GM18907 (cell line): ENCODE data around the gene FCMR.
A peak's percentile ranks its signal among the peaks of the same experiment; 100 is the strongest.
"Not testable (repeated sequence)": the region's sequence is repeated elsewhere in the genome, so short reads cannot be mapped to it uniquely, and the experiment has no call there.

Experiments used
- ATAC-seq: cut with Tn5 transposase; IDR thresholded peaks from one replicate; pipeline ENCODE4 v1.9.1; 2021; ENCODE audit warnings: mild to moderate bottlenecking, moderate library complexity; ENCODE audit not compliant: unreplicated experiment

FCMR gene

DNA sequence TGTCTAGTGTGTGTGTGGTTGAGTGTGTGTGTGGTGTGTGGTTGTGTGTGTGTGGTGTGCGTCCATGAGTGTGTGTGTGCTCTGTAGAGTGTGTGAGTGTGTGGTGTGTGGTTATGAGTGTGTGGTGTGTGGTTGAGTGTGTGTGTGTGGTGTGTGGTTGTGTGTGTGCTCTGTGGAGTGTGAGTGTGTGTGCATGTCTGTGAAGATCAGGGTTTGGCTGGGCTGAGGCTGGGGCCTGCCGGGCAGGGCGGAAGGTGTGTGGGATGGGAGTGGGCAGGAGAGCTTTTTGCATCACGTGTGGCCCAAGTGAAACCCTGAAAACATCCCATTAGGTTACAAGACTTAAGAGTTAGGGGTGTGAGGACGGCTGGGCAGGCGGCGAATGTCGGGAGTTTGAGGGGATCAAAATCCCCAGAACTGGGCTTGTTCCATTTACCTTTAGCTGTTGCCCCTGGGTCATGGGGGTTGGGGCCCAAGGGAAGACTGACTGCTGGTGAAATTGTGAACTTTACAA, 2.9 kb upstream of the FCMR start:
- peak; percentile 20 for ATAC-seq

DNA sequence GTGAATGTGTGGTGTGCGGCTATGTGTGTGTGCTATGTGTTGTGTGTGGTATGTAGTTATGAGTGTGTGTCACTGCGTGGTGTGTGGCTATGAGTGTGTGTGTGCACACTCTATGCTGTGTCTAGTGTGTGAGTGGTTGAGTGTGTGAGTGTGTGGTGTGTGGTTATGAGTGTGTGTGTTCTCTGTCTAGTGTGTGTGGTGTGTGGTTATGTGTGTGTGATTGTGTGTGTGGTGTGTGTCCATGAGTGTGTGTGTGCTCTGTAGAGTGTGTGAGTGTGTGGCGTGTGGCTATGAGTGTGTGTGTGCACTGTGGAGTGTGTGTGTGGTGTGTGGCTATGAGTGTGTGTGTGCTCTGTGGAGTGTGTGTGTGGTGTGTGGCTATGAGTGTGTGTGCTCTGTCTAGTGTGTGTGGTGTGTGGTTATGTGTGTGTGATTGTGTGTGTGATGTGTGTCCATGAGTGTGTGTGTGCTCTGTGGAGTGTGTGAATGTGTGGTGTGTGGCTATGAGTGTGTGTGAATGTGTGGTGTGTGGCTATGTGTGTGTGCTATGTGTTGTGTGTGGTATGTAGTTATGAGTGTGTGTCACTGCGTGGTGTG, 2.3 kb upstream of the FCMR start:
- ATAC-seq = not testable (repeated sequence)

DNA sequence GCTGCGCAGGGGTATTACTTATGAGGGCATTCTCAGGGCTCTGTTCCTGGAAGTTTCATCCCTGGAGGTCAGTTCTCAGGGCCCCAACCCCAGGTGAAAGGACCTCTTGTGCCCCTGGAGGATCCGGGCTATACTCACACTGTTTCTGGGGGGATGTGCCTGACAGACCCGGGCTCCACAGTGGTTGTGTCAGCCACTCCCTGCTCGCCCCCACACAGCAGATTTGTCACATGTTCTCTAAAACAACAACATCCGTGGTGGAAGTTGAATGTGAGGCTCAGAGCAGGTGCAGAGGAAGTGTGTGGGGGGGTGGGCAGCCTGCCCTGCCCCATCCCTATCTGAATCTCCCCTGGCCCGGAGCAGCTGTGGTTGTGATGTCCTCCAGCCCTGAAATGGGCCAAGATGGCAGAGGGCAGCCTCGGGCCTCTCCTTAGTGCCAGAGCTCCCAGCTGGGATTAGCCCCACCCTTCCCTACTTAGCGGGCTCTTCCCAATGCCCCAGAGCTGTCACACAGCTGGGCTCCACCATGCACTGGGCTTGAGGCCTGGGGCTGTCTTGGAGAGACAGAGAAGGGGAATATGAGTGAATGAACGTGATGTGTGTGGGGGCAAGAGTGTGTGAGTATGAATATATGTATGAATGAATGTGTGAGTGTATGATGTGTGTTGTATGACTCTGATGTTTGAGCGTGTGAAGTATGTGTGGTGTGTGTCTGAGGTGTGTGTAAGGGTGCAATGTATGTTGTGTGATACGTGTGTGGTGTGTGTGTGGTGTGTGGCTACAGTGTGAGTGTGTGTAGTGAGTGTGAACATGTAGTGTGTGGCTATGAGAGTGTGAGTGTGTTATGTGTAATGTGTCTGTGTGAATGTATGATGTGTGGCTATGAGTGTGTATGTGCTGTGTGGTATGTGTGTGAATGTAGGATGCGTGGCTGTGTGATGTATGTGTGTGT, 1.5 kb upstream of the FCMR start:
- peak; percentile 57 for ATAC-seq

DNA sequence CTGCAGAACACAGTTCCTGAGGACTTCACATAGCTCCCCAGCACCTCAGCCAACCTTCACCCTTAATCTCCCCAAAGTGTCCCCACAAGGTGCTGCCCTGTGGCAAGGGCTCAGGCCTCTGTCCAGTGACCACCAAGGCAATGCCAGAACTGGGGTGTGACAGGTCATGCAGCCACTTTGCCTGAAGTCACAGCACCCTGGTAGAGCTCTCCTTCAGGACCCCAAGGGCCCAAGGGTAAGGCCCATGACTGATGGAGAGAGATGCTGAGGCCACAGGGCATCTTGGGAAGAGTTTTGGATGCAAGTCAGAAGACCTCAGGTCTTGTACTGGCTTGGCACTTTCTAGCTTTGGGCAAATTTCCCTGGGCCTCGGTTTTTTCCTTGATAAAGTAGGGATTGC, 783 bp upstream of the FCMR start:
- ATAC-seq = no peak

DNA sequence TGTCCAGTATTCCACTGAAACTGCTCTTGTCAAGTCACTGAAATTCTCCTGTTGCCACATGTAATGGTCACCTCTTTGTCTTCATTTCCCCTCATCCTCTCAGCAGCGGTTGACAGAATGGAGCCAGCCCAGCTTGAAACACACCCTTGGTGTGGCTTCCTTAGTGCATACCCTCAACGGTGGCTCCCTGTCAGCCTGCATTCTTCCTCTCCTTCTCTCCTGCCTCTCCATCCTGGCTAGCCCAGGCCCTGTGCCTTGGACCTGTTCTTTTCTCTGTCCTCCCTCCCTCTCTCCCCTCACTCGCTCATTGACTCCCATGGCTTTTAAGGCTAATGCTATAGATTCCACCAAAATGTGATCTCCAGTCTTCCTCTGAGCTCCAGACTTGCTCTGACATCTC, 3.7 kb downstream of the FCMR start:
- no peak for ATAC-seq

DNA sequence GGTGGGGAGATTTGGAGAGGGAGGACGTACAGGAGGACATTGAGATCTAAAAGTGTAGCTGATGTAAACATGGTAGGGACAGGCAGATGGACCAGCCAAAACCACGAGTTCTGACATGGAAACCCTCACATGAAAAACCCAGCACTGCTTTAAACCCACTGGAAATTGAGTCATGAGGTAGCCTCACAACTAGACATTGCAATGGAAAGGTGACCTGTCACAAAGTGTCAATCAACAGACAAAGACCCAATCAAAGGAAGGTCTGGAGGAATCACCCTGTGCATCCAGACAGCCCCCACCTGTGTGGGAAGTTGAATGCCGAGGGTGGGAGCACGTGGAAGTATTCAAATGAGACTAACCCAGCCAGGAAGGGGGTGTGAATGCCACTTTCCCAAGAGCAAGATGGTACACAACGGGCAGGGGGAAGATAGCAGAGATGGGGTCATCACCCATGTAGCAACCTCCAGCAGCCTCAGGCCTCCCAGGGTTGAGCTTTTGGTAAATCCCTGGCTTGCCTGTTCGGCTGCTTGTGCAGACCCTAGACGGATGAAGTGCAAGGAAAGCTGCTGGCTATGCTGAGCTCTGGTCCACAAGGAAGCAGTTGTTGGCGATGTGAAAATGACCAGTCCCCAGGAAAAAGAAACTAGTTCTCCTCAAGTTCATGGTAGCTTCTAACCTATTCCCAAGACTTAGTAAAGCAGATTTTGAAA, 5.6 kb downstream of the FCMR start:
- no peak for ATAC-seq

DNA sequence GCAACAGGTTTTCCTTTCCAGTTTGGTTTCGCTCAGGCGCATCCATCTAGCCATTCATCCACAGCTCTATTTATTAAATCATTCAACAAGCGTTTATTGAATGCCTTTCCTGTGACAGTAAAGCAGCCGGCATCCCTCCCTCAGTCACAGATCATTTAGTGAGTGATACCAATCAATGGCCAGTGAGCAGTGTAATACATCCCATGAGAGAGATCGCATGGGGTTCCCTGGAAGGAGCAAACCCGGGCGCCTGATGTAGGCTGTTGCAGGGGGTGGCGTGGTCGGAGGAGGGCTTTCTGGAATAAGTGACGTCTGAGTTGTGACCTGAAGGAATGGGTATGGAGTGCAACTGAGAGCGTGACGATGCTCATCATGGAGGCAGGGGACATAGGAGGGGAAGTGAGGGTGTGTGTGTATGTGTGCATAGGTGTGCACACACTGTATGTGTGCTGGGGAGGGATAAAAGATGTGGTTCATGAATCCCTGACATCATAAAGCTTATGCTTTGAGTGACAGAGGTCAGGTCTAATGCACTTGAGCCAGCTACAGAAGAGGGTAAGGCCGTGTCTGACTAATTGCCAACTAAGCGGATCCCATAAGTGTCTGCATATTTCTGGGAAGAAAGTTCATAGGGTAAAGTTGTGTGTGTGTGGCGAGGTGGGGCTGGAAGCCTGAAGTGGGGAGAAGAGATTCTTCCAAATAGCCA, 6.6 kb downstream of the FCMR start:
- no peak for ATAC-seq

DNA sequence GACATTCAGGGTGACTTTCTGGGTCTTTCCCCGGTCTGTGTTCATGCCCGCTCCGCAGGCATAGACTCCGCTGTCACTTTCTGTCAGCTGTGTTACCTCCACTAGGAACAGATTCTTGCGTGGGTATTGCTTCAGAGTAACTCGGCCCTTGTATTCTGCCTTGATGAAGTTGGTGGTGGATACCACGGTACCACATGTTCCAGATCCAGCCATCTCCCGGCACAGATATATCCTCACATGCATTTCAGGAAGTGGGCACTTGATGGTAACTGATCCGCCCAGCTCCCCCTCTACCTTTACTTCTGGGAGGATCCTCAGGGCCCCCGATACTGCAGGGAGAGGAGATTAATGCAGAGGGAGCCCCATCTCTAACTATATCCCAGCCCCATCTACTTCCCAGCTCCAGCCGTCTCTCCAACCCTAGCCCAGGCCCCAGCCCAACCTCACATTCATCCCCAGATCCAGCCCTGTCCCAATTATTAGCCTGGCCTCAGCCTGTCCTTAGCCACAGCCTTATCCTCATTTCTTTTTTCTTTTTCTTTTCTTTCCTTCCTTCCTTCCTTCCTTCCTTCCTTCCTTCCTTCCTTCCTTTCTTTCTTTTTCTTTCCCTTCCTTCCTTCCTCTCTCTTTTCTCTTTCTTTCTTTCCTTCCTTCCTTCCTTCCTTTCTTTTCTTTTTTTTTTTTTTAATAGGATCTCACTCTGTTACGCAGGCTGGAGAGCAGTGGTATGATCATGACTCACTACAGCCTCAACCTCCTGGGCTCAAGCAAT, 7.8 kb downstream of the FCMR start:
- no peak for ATAC-seq

DNA sequence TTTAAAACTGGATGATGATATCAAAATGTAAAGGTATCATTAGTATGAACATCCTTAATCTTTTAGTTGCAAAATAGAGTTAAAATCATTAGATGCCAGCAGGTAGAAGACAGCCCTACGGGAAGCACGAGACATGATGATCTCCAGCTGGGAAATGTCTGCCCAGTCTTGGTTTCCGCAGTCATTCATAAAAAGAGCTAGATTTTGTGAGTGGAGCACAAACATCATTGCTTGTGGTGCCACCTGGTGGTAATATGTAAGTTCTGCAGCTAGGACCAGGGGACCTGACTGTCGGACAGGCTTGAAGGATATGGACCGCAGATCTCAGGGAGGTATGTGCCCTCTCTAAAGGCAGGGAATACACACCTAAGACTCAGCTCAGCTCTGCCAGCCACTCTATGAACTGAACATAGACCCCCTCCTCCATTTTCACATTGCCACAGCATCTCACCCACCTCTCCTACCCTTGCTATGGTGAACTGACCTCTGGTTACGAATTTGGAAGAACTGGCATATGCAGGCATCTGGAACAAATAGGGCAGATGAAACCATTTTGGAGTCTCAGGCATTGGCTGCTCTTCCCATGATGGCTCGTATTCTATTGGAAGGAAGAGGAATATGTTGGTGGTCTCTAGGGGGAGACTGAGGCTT, 9.2 kb downstream of the FCMR start:
- ATAC-seq = peak; percentile 41

DNA sequence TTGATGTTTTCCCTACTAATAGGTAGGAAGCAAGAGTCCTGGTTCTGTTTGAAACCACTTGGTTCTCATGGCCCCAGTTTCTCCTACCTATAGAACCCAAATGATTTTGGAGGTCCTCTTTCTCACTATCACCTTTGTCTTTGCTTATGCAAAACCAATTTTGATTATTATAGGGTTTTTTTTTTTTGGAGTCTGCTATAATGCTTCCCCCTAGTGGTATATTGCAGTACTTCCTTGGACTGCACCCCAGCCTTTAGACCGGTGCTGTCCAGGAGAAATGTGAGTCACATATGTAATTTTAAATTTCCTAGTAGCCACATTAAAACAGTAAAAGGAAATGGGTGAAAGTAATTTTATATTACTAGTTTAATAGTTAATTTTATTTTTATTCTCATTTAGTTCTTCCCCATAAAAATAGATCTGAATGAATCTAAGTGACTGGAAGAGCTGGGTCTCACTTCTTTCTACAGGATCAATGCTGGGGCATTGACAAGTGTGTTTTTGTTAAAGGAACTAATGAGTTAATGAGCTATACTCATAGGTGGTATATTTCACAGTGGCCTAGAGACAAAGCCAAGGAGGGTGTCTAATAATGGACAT, 10.6 kb downstream of the FCMR start:
- no peak for ATAC-seq

DNA sequence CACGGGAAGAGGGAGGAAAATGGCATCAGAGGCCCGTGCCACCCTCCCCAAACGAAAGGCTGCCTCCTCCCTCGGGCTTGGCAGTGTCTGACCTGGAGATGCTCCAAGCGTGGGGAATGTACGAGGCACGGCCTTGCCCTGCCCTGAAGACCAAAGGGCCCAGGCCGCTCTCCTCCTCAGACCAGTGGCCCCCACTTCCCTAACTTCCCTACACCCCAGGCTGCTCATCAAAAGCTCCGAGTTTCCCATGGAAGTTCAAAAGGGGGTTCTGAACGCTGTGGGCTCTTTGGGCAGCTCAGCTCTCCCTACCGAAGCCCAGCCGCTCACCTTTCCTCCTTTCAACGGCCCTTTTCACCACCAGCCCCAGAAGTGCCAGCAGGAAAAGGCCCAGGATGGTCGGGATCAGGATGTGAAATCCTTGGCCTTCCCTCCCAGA, 11.8 kb downstream of the FCMR start:
- no peak for ATAC-seq

DNA sequence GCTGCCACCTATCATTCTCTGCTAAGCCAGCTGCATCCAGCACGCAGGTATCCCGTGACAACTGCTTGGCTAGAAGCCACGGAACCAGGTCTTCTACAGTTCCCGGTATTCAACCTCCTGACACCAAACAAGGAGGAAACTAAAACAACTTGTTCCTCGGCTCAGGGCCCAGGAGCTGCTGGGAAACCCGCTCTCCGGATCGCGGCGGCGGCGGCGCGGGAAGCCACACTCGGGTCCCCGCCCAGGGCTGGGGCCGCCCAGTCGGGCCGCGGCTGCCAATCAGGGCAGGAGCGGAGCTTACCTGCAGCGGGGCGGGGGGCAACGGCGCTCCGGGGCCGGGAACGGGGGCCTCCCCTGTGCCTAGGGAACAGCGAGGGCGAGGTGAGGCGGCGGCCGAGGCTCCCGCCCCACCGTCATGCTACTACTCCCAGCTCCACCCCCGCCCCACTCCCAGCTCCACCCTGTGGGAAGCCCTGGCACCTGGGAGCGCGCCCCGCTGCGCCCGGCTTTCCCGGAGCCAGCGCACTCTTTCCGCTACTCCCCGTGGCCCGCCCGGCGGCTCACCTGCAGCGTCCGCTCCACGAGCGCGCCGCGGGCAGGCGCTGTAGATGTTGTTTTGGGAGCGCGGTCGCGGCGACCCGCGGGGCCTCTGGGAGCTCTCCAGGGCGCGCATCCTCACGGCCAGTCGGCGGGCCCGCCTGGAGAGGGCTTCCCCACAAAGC, 12.4 kb downstream of the FCMR start:
- ATAC-seq = no peak

DNA sequence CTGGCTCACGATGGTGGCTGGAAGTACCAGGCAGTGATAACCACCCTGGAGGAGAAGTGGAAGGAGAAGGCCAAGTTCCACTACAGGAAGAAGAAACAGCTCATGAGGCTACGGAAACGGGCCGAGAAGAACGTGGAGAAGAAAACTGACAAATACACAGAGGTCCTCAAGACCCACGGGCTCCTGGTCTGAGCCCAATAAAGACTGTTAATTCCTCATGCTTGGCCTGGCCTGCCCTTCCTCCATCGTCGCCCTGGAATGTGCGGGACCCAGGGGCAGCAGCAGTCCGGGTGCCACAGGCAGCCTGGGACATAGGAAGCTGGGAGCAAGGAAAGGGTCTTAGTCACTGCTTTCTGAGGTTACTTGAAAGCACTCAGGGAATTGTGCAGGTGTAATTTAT, 13.7 kb downstream of the FCMR start:
- ATAC-seq = no peak

DNA sequence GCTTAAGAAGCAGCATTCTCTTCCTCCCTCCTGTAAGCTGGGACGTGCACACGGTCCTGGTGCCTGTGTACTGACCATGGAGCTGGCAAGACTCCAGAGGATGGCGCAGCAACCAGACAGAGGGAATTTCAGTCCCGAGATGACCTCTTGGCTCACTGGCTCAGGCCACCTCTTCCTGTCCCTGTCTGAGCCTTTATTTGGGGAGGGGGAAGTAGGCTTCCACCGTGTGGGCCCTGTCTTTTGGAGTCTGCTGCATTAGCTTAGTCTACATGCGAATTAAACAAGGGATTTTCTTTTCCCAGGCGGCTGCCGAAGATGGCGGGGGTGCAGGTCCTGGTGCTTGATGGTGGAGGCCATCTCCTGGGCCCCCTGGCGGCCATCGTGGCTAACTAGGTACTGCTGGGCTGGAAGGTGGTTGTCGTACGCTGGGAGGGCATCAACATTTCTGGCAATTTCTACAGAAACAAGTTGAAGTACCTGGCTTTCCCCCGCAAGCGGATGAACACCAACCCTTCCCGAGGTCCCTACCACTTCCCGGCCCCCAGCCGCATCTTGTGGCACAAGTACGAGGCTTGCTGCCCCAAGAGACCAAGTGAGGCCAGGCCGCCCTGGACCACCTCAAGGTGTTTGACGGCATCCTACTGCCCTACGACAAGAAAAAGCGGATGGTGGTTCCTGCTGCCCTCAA, 14.3 kb downstream of the FCMR start:
- no peak for ATAC-seq

DNA sequence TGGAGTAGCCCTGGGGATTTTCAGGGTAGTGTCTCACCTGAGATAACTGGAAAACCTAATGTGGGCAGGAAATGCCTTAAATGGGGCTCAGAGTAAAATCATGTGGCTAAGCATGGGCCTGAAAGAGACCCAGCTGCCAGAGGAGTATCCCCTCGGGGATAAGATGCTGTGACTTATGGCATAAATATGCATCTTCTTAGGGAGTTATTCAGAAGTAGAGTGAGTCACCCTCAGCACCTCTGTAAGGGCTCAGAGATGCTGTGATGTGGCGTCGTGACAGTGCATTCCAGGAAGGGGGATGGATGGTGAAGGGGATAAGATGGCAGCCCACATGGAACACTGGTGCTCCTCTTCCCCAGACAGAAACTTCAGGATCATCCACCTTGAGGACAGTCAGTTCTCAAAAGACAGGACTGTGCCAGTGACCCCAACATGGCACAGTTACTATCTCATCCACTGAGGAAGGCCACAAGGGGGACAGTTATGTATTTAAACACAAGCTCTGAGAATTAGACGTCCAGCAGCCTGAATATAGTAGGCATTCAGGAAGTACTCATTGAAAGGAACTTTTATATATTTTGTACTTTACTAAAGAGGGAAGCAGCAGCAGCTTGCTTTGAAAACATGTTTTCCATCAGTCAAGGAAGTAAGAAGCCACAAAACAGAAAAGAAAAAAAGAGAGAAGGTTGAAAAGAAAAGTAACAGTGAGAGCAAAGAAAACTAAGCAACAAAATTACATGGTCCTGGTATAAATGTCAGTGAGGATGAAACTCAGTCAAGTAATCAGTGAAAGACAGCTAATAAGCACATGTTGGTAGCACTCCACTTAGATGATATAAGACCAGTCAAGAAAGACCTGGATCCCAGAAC, 16.2 kb downstream of the FCMR start:
- ATAC-seq = peak; percentile 79

DNA sequence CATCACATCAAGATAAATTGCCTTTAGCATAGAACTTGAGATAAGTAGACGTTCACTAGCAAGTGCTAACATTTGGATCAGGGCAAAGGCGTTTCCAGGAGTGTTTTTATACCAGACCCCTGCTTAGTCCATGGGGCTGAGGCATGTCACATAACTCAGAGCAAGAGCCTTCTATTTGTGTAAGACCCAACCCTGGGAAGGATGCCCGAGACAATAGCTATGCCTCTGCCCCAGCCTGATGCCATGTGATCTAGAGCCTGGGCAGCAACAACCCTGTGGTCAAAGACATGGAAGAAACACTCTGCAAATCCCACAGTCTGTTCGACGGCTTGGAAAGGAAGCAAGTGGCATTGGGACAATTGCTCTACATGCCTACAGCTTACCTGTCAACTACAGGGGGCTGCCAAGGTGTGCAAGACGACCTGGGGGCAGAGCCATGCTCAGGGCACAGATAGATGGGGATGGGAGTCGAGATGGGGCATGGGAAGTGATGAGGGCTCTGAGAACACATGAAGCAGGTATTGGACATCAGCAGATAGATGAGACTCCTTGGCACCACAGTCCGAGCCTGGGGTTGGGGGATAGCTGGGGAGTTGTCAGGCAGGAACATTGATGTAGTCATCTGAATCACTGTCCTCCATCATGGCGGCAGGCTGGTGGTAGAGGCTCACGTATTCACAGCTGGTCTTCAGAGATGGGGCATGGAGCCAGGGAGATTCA, 17.2 kb downstream of the FCMR start:
- ATAC-seq = no peak
